GM21786 (cell line): ENCODE measurements around the gene SSR1.
A peak's percentile ranks its signal among the peaks of the same experiment; 100 is the strongest.
"Not testable (repeated sequence)": the region's sequence is repeated elsewhere in the genome, so short reads cannot be mapped to it uniquely, and the experiment has no call there.

Experiments used
- ATAC-seq: cut with Tn5 transposase; IDR thresholded peaks from one replicate; pipeline ENCODE4 v1.9.1; 2021; ENCODE audit not compliant: unreplicated experiment

SSR1 gene

GRCh38 chr6:7312616-7313504, at the start of gene SSR1:
TSS of gene SSR1 (minus strand) at chr6:7313199. CDS start at chr6:7313120, 79 bp downstream.
- ATAC-seq = peak; percentile 97

GRCh38 chr6:7351916-7352315, 38.9 kb upstream of the SSR1 start:
- not testable (repeated sequence) for ATAC-seq

GRCh38 chr6:7350591-7350990, 37.6 kb upstream of the SSR1 start:
- ATAC-seq = not testable (repeated sequence)

- not testable (repeated sequence) for ATAC-seq
Observed at GRCh38 chr6:7347551-7347997, 34.6 kb upstream of the SSR1 start.

GRCh38 chr6:7344773-7345450, 31.9 kb upstream of the SSR1 start:
- not testable (repeated sequence) for ATAC-seq

GRCh38 chr6:7343546-7344475, 30.8 kb upstream of the SSR1 start:
- no peak for ATAC-seq

- ATAC-seq = peak; percentile 96
Observed at GRCh38 chr6:7341989-7342742, 29.2 kb upstream of the SSR1 start.

GRCh38 chr6:7341271-7341670, 28.3 kb upstream of the SSR1 start:
- ATAC-seq = no peak

- ATAC-seq = not testable (repeated sequence)
Observed at GRCh38 chr6:7339007-7339732, 26.2 kb upstream of the SSR1 start.

- ATAC-seq = no peak
Observed at GRCh38 chr6:7338031-7338430, 25.0 kb upstream of the SSR1 start.

- ATAC-seq = no peak
Observed at GRCh38 chr6:7335519-7335918, 22.5 kb upstream of the SSR1 start.

- no peak for ATAC-seq
Observed at GRCh38 chr6:7334685-7335084, 21.7 kb upstream of the SSR1 start.

GRCh38 chr6:7332090-7332745, 19.2 kb upstream of the SSR1 start:
- no peak for ATAC-seq

- no peak for ATAC-seq
Observed at GRCh38 chr6:7331452-7331851, 18.5 kb upstream of the SSR1 start.

- ATAC-seq = no peak
Observed at GRCh38 chr6:7328243-7328642, 15.2 kb upstream of the SSR1 start.

GRCh38 chr6:7325750-7326149, 12.8 kb upstream of the SSR1 start:
- ATAC-seq = no peak

- ATAC-seq = peak; percentile 75
Observed at GRCh38 chr6:7324520-7324919, 11.5 kb upstream of the SSR1 start.

- ATAC-seq = no peak
Observed at GRCh38 chr6:7323074-7323473, 10.1 kb upstream of the SSR1 start.

GRCh38 chr6:7321866-7322265, 8.9 kb upstream of the SSR1 start:
- not testable (repeated sequence) for ATAC-seq
